Measurements from ENCODE around the gene SRPK3.

SRPK3 gene

DNA sequence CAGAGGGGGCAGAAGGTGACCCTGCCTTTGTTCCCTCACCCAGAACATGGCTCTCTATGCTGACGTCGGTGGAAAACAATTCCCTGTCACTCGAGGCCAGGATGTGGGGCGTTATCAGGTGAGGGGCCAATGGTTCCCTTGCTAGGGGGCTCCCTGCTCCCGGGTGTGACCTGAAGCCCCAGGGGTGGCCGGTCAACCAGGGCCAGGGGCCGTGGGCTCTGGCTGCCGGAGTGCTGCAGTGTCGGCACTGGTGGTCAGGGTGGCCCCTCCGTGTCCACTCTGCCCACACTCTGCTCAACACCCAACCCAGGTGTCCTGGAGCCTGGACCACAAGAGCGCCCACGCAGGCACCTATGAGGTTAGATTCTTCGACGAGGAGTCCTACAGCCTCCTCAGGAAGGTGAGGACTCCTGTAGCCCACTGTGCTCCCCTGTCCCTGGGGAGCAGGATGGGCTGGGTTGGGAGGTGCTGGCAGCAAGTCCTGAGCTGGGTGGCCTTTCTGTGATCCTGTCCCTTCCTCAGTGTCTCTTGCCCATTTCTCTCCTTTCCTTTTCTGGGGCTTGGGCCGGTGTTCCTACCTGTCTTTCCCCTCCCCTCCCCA lies 16.7 kb downstream of the SRPK3 start:
- TF ChIP-seq CEBPB (IDR thresholded peaks at IDR 0.05) = no peak
- TF ChIP-seq TEAD4 (IDR thresholded peaks at IDR 0.05) = no peak
- TF ChIP-seq TAF1 (IDR thresholded peaks at IDR 0.05; ENCODE audit: low read depth) = no peak

DNA sequence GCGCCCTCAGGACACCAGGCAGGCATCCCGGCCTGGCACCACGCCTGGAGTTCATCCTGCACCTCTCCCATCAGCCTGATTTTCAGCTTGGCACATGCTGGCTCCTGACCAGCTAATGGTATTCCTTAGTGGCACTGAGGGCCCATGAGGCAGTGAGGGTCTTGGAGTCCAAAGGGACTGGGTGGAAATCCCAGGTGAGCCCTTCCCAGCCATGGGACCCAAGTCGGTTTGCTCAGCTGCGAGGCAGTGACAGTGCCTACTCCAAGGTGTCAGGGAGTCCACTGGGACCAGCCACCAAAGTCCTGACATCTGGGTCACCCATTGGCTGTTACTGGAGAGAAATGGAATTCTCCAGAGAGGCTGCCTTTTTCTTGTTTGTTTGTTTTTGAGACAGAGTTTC lies 18.5 kb downstream of the SRPK3 start:
- TF ChIP-seq TAF1 (IDR thresholded peaks at IDR 0.05; ENCODE audit: low read depth) (no peak), TCF12 (IDR thresholded peaks at IDR 0.05; ENCODE audit: low read depth) (no peak), TEAD4 (IDR thresholded peaks at IDR 0.05) (no peak), EP300 (IDR thresholded peaks at IDR 0.05; ENCODE audit: borderline replicate concordance) (no peak), RAD21 (IDR thresholded peaks at IDR 0.05; ENCODE audit: low read depth) (no peak), YY1 (IDR thresholded peaks at IDR 0.05; ENCODE audit: low read depth) (no peak)

DNA sequence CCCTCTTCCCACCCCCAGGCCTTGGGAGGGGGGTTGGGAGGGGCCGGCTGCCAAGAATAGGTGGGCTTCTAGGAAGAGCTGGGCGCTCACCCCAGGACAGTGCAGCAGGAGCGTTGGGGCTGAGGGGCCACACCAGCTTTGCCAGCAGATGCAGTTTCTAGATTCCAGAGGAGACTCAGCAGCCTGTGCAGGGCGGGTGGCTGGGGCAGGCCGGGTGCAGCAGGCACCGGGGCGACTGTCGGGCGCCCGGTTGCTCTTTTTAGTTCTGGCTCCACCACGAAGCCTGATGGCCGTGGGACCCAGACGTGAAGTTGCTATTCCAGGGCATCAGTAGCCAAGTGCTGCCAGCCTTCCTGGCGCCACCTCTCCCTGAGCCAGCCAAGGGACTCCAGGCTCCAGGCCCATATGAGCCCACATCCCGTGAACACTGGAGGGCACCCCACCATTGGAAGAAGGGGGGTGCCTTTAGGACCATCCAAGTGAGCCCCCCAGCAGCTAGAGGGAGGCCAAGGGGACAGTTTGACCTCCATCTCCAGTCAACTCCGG lies 19.4 kb downstream of the SRPK3 start:
- TF ChIP-seq, protein P1, sequence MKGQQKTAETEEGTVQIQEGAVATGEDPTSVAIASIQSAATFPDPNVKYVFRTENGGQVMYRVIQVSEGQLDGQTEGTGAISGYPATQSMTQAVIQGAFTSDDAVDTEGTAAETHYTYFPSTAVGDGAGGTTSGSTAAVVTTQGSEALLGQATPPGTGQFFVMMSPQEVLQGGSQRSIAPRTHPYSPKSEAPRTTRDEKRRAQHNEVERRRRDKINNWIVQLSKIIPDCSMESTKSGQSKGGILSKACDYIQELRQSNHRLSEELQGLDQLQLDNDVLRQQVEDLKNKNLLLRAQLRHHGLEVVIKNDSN (IDR thresholded peaks at IDR 0.05) = no peak
- no peak for TF ChIP-seq ZBTB7A (IDR thresholded peaks at IDR 0.05; ENCODE audit: low read depth)
- TF ChIP-seq, protein P2, sequence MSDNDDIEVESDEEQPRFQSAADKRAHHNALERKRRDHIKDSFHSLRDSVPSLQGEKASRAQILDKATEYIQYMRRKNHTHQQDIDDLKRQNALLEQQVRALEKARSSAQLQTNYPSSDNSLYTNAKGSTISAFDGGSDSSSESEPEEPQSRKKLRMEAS (IDR thresholded peaks at IDR 0.05) = no peak

DNA sequence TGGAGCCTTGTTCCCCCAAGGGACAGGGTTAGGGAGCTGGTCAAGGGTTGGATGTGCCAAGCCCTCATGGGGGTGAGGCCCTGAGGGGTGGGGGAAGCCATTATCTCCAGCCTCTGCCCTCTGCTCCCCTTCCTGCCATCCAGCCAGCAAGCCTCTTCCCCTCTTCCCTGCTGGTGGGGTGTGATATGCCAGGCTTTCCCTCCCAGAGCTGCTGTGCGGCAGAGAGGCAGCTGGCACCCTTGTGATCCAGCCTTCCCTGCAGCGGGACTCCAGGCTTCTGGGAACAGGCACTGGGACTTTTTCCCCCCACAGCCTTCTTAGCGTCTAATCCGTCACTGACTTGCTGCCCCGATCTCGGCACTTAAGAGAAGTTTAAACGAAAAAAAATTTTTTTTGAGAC lies 19.9 kb downstream of the SRPK3 start:
- TF ChIP-seq EGR1 (IDR thresholded peaks at IDR 0.05) = no peak
- TF ChIP-seq, protein P1 (IDR thresholded peaks at IDR 0.05) = no peak
- no peak for TF ChIP-seq TCF12 (IDR thresholded peaks at IDR 0.05; ENCODE audit: low read depth)
- TF ChIP-seq FOXM1 (IDR thresholded peaks at IDR 0.05; ENCODE audit: borderline replicate concordance, low read depth) = no peak
- no peak for TF ChIP-seq CREB1 (IDR thresholded peaks at IDR 0.05; ENCODE audit: low read depth)
- no peak for TF ChIP-seq YY1 (IDR thresholded peaks at IDR 0.05; ENCODE audit: low read depth)
- TF ChIP-seq, protein P2 (IDR thresholded peaks at IDR 0.05) = no peak
- TF ChIP-seq NFIC (IDR thresholded peaks at IDR 0.05) = no peak
- no peak for TF ChIP-seq ZBTB7A (IDR thresholded peaks at IDR 0.05; ENCODE audit: low read depth)
- TF ChIP-seq, protein P3, sequence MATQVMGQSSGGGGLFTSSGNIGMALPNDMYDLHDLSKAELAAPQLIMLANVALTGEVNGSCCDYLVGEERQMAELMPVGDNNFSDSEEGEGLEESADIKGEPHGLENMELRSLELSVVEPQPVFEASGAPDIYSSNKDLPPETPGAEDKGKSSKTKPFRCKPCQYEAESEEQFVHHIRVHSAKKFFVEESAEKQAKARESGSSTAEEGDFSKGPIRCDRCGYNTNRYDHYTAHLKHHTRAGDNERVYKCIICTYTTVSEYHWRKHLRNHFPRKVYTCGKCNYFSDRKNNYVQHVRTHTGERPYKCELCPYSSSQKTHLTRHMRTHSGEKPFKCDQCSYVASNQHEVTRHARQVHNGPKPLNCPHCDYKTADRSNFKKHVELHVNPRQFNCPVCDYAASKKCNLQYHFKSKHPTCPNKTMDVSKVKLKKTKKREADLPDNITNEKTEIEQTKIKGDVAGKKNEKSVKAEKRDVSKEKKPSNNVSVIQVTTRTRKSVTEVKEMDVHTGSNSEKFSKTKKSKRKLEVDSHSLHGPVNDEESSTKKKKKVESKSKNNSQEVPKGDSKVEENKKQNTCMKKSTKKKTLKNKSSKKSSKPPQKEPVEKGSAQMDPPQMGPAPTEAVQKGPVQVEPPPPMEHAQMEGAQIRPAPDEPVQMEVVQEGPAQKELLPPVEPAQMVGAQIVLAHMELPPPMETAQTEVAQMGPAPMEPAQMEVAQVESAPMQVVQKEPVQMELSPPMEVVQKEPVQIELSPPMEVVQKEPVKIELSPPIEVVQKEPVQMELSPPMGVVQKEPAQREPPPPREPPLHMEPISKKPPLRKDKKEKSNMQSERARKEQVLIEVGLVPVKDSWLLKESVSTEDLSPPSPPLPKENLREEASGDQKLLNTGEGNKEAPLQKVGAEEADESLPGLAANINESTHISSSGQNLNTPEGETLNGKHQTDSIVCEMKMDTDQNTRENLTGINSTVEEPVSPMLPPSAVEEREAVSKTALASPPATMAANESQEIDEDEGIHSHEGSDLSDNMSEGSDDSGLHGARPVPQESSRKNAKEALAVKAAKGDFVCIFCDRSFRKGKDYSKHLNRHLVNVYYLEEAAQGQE (IDR thresholded peaks at IDR 0.05; ENCODE audit: low read depth) = no peak
- no peak for TF ChIP-seq EP300 (IDR thresholded peaks at IDR 0.05; ENCODE audit: borderline replicate concordance)
- TF ChIP-seq CEBPB (IDR thresholded peaks at IDR 0.05) = no peak
- TF ChIP-seq TEAD4 (IDR thresholded peaks at IDR 0.05) = no peak
- TF ChIP-seq TAF1 (IDR thresholded peaks at IDR 0.05; ENCODE audit: low read depth) = no peak
- TF ChIP-seq RAD21 (IDR thresholded peaks at IDR 0.05; ENCODE audit: low read depth) = no peak

DNA sequence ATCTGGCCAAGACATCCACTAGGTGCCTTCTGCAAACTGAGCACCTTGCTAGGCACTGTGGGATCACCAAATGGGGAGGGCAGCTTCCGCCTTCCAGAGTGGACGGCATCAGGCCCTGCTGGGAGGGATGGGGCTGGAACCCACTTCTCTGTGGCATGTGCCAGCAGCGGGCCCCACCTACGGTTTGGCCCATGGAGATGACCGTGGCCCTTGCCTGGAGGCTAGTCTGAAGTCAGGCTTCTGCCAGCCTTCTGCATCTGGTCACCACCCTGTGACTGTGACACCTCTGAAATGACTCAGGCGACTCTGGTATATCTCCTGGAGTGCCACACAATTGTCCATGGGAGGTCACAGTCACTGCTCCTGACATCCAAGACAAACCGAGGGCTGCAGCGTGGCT lies 20.8 kb downstream of the SRPK3 start:
- TF ChIP-seq EGR1 (IDR thresholded peaks at IDR 0.05) (no peak), RAD21 (IDR thresholded peaks at IDR 0.05; ENCODE audit: low read depth) (no peak), FOXM1 (IDR thresholded peaks at IDR 0.05; ENCODE audit: borderline replicate concordance, low read depth) (no peak), CREB1 (IDR thresholded peaks at IDR 0.05; ENCODE audit: low read depth) (no peak), TEAD4 (IDR thresholded peaks at IDR 0.05) (no peak), NFIC (IDR thresholded peaks at IDR 0.05) (no peak), TCF12 (IDR thresholded peaks at IDR 0.05; ENCODE audit: low read depth) (no peak), ZBTB7A (IDR thresholded peaks at IDR 0.05; ENCODE audit: low read depth) (no peak), CEBPB (IDR thresholded peaks at IDR 0.05) (no peak), TAF1 (IDR thresholded peaks at IDR 0.05; ENCODE audit: low read depth) (no peak), EP300 (IDR thresholded peaks at IDR 0.05; ENCODE audit: borderline replicate concordance) (no peak), YY1 (IDR thresholded peaks at IDR 0.05; ENCODE audit: low read depth) (no peak)
- TF ChIP-seq, protein P2 (IDR thresholded peaks at IDR 0.05) = no peak

DNA sequence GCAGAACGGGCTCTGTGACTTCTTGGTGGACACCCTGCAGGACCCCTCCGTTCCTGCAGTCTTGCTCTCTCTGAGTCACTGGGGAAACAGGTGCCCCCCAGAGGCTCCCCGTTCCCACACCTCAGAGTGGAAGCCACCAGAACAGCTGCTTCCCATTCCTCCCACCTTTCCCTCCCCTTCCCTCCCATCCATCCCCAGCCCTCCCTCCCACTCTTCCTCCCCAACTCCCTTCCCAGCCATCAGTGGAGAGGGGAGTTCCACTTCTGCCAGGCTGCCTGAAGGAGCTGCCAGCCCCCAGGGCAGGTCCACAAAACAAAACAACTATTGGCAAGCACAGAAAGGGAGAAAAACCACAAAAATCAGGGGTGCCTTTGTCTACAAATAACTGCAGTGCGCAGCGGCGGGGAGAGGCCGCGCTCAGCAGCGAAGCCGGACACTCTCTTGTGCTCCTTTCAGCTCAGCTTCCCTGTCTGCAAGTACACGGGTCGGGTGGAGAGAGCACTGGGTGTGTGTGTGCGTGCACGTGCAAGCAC lies 21.7 kb downstream of the SRPK3 start:
- TF ChIP-seq EGR1 (IDR thresholded peaks at IDR 0.05) = no peak
- no peak for TF ChIP-seq ZBTB7A (IDR thresholded peaks at IDR 0.05; ENCODE audit: low read depth)
- TF ChIP-seq, protein P3 (IDR thresholded peaks at IDR 0.05; ENCODE audit: low read depth) = no peak
- TF ChIP-seq TAF1 (IDR thresholded peaks at IDR 0.05; ENCODE audit: low read depth) = no peak
- TF ChIP-seq TCF12 (IDR thresholded peaks at IDR 0.05; ENCODE audit: low read depth) = no peak
- TF ChIP-seq, protein P1 (IDR thresholded peaks at IDR 0.05) = no peak
- no peak for TF ChIP-seq CEBPB (IDR thresholded peaks at IDR 0.05)
- no peak for TF ChIP-seq NFIC (IDR thresholded peaks at IDR 0.05)
- no peak for TF ChIP-seq YY1 (IDR thresholded peaks at IDR 0.05; ENCODE audit: low read depth)
- TF ChIP-seq RAD21 (IDR thresholded peaks at IDR 0.05; ENCODE audit: low read depth) = no peak
- TF ChIP-seq CREB1 (IDR thresholded peaks at IDR 0.05; ENCODE audit: low read depth) = no peak
- no peak for TF ChIP-seq TEAD4 (IDR thresholded peaks at IDR 0.05)
- TF ChIP-seq FOXM1 (IDR thresholded peaks at IDR 0.05; ENCODE audit: borderline replicate concordance, low read depth) = no peak
- TF ChIP-seq EP300 (IDR thresholded peaks at IDR 0.05; ENCODE audit: borderline replicate concordance) = no peak
- TF ChIP-seq, protein P2 (IDR thresholded peaks at IDR 0.05) = no peak
